Prostate gland (tissue), 2 donors: ENCODE data around the gene CFAP46. TPM values are rescaled to one million over a fixed set of nuclear protein-coding genes. Genes with fewer than 3 reads are reported as not detected.

Experiments used
- DNase-seq: peaks from one replicate; pipeline ENCODE4 v3.0.0-alpha.2; 2019; ENCODE audit warnings: low spot score
- H3K27ac ChIP-seq, 2 donors: fragments of 200-600 bp; sonication (generic); 2 replicates each; pipeline ENCODE4 v1.5.1; 2017 to 2019
- H3K27me3 ChIP-seq: fragments of 200-600 bp; sonication (generic); replicated peaks from 2 replicates; pipeline ENCODE4 v1.5.1; 2019; ENCODE audit not compliant: insufficient read depth
- H3K36me3 ChIP-seq, 2 donors: fragments of 200-600 bp; sonication (generic); 1 replicate in 1 of 2; 2 replicates in 1 of 2; pipeline versions ENCODE4 v1.5.1 to v1.8.1; 2017 to 2019
- H3K4me1 ChIP-seq: fragments of 200-600 bp; sonication (generic); replicated peaks from 2 replicates; pipeline ENCODE4 v1.5.1; 2019
- H3K4me3 ChIP-seq, 2 donors: fragments of 200-600 bp; sonication (generic); 2 replicates each; pipeline ENCODE4 v1.5.1; 2017 to 2019
- H3K9me3 ChIP-seq: fragments of 200-600 bp; sonication (generic); 2 replicates; pipeline ENCODE4 v1.5.1; 2017
- POLR2A ChIP-seq: fragments of 450-650 bp; IDR thresholded peaks from one replicate; pipeline ENCODE4 v1.6.1; 2016; ENCODE audit warnings: antibody characterized with exemption, mild to moderate bottlenecking
- POLR2AphosphoS5 ChIP-seq: sonication (generic); formaldehyde crosslinking; IDR thresholded peaks from one replicate; pipeline ENCODE4 v1.6.1; 2017; ENCODE audit warnings: antibody characterized with exemption
- WGBS: methylation state at CpG from one replicate; pipeline ENCODE4 v1.1.5; 2018; 5-methylcytosine and 5-hydroxymethylcytosine counted together
- intact Hi-C: fragments of 100-400 bp; cut with DNase I; formaldehyde crosslinking; loops from one replicate; pipeline ENCODE4 v1.14.2; 2022
- total RNA-seq, 2 donors: library from RNA; depleted of rRNA; stranded (reverse); fragments of >200 nt; gene quantifications; one replicate each; pipeline ENCODE4 v1.1.0, GENCODE V29; 2016
- TF ChIP-seq, protein P1 (sequence below), 4 experiments: fragments of 200-600 bp in 2 of 4; fragments of 450-650 bp in 2 of 4; sonication (generic) in 2 of 4; IDR thresholded peaks; 1 replicate in 3 of 4; 2 replicates in 1 of 4; pipeline ENCODE4 v1.5.1; 2016 to 2019; ENCODE audit warnings: antibody characterized with exemption in 4 of 4, mild to moderate bottlenecking in 2 of 4, moderate library complexity in 2 of 4

CFAP46 gene
- total RNA-seq, 2 donors from 2014 or later: 1.4 to 9.3 TPM

DNA sequence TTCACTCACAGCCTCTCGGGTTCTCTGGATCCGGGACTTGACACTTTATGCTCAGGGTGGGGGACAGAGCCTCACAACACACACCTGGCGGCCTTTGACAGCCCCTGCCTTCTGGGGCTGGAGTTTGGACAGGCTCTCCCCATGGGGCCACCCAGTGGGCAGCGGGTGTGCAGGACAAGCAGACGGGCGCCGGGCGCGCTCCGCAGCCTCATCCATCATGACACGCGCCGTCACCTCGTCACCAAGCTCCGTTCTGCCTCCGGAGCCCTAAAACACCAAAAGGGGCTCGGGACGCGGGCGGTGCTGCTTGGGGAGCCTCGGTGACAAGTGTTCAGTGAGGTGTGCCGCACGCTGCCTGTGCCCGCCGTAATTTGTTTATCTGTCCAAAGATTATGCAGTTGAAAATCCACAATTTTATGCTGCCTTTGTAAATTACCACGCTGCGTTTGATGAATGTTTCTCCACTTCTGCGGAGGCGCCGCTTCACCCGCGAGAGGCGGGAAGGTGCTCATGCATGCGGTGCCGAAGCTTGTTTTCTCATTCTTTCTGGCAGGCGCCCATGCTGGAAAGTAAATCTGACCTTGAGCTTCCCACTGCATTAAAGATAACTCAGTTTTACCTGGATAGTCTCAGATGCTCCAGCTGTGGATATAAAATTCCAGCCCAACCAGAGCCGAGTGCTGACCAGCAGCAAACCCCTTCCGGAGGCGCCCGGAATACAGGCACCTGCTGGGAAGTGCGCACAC, 162.6 kb downstream of the CFAP46 start:
- no peak overlapping the region for H3K27ac ChIP-seq
- intact Hi-C loops: loop anchor here (10.0 kb wide), 1 partner anchor 125 kb away; no protein-coding TSS in a partner anchor
- H3K36me3 ChIP-seq: no peaks in the 10 kb centered on the region
- H3K9me3 ChIP-seq: no peaks in the 10 kb centered on the region
- WGBS: 94% methylated on average over 41 of the region's 41 CpGs
- no peak for DNase-seq
- no peaks in the 10 kb centered on the region for H3K4me1 ChIP-seq
- TF ChIP-seq, protein P1, sequence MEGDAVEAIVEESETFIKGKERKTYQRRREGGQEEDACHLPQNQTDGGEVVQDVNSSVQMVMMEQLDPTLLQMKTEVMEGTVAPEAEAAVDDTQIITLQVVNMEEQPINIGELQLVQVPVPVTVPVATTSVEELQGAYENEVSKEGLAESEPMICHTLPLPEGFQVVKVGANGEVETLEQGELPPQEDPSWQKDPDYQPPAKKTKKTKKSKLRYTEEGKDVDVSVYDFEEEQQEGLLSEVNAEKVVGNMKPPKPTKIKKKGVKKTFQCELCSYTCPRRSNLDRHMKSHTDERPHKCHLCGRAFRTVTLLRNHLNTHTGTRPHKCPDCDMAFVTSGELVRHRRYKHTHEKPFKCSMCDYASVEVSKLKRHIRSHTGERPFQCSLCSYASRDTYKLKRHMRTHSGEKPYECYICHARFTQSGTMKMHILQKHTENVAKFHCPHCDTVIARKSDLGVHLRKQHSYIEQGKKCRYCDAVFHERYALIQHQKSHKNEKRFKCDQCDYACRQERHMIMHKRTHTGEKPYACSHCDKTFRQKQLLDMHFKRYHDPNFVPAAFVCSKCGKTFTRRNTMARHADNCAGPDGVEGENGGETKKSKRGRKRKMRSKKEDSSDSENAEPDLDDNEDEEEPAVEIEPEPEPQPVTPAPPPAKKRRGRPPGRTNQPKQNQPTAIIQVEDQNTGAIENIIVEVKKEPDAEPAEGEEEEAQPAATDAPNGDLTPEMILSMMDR (IDR thresholded peaks at IDR 0.05): no peak
- no peak for TF ChIP-seq POLR2AphosphoS5
- TF ChIP-seq POLR2A: no peak
- H3K4me3 ChIP-seq: no peak overlapping the region
- peaks cover 2% of the 10 kb centered on the region for H3K27me3 ChIP-seq

DNA sequence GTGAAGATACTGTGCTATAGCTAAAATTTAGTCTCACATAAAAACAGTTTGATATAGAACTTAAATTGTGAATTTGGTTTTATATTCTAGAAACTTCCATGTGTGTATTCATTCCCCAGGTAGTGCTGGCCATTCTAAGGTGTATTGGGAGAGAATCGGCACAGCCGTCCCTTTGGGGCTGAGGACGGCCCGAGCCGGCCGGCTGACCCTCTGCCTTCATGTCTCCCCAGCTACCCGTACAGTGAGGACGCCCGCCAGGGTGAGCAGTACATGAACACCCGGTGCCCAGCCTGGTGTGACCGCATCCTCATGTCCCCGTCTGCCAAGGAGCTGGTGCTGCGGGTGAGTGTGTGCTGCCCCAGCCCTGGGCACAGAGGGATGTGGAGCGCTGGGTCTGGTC, 164.9 kb downstream of the CFAP46 start:
- no peaks in the 10 kb centered on the region for H3K9me3 ChIP-seq
- intact Hi-C loops: no loop called here
- no peak for DNase-seq
- 95% methylated on average over 13 of the region's 14 CpGs for WGBS
- H3K27me3 ChIP-seq: no peaks in the 10 kb centered on the region
- TF ChIP-seq, protein P1 (IDR thresholded peaks at IDR 0.05): no peak
- TF ChIP-seq POLR2AphosphoS5: no peak
- TF ChIP-seq POLR2A: no peak
- H3K36me3 ChIP-seq: no peaks in the 10 kb centered on the region
- H3K4me1 ChIP-seq: no peaks in the 10 kb centered on the region
- no peak overlapping the region for H3K4me3 ChIP-seq
- no peak overlapping the region for H3K27ac ChIP-seq

DNA sequence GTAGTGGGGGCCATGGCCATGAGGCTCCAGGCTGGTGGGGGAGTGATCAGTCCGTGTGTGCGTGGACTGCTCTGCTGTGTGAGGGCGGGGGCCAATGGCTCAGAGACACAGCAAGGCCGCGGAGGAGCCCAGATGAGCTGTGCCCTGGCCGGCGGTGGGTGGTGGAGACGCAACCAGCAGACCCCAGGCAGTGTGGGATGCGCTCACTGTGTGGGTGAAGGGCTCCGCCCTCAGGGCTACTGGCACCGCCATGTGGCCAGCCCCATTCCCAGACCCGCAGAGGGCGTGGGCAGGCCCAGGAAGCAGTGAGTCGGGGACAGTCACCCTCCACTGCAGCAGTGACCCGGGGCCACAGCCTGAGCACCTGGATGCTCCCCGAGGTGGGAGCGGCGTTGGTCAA, 165.5 kb downstream of the CFAP46 start:
- intact Hi-C loops: no loop called here
- WGBS: 92% methylated on average over 16 of the region's 18 CpGs

DNA sequence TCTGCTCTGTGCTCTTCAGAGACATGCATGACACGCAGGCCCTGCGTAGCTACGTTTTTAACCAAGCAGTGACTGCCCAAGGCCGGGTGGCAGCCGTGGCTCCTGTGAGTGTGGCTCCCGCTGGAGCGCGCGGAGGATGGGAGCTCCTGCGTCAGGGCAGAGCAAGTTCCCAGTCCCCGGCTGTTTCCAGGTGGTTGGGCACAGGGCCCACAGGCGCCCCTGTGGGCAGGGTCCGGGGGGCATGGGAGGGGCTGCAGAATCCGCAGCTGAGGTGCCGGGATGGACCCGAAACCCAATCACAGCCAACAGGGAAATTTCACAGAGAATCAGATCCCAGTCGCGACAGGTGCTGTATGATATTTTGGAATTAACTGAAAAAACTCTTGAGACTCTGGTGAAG, 166.2 kb downstream of the CFAP46 start:
- TF ChIP-seq POLR2AphosphoS5 (no peak), POLR2A (no peak)
- TF ChIP-seq, protein P1 (IDR thresholded peaks at IDR 0.05): no peak
- H3K27me3 ChIP-seq: no peaks in the 10 kb centered on the region
- no peak overlapping the region for H3K27ac ChIP-seq
- no peaks in the 10 kb centered on the region for H3K9me3 ChIP-seq
- WGBS: 92% methylated on average over 18 of the region's 18 CpGs
- no peak for DNase-seq
- H3K36me3 ChIP-seq: no peaks in the 10 kb centered on the region
- no peak overlapping the region for H3K4me3 ChIP-seq
- intact Hi-C loops: no loop called here
- H3K4me1 ChIP-seq: no peaks in the 10 kb centered on the region

More for the DNA sequence above, 165.5 kb downstream of the CFAP46 start:
- H3K4me1 ChIP-seq: no peaks in the 10 kb centered on the region
- no peaks in the 10 kb centered on the region for H3K9me3 ChIP-seq
- no peaks in the 10 kb centered on the region for H3K27me3 ChIP-seq
- no peak for TF ChIP-seq POLR2AphosphoS5
- TF ChIP-seq POLR2A: no peak
- TF ChIP-seq, protein P1 (IDR thresholded peaks at IDR 0.05): no peak
- no peak overlapping the region for H3K4me3 ChIP-seq
- no peaks in the 10 kb centered on the region for H3K36me3 ChIP-seq
- no peak for DNase-seq
- H3K27ac ChIP-seq: no peak overlapping the region
